T-cell (primary cell): Measurements from ENCODE around the gene CNGB1. TPM values are rescaled to one million over a fixed set of nuclear protein-coding genes. Genes with fewer than 3 reads are reported as not detected.
"Not testable (repeated sequence)": the region's sequence is repeated elsewhere in the genome, so short reads cannot be mapped to it uniquely, and the experiment has no call there.

Source experiments
- ATAC-seq, 4 experiments: fragments of 200-7000 bp in 3 of 4; fragments of 150-1000 bp in 1 of 4; cut with Tn5 transposase; replicated peaks in 1 of 4; 1 replicate in 3 of 4; 2 replicates in 1 of 4; pipeline ENCODE4 v1.10.0; 2021; ENCODE audit warnings: moderate library complexity in 3 of 4, mild to moderate bottlenecking in 2 of 4, moderate number of reproducible peaks in 1 of 4
- CTCF ChIA-PET, 2 donors: fragments of 300-600 bp; sonication (Branson Sonifier 250); formaldehyde crosslinking; loops; one replicate each; lab custom pipeline; 2022; ENCODE audit warnings: antibody characterized with exemption in 2 of 2; lab: Charles Lee
- POLR2A ChIA-PET, 2 donors: fragments of 300-600 bp; sonication (Branson Sonifier 250); formaldehyde crosslinking; loops; one replicate each; lab custom pipeline; 2022; ENCODE audit warnings: antibody characterized with exemption in 2 of 2; lab: Charles Lee
- DNase-seq, 35 experiments: peaks; one replicate each; pipeline versions ENCODE4 v3.0.0 to v3.0.0-alpha.2; 2013 to 2023
- H3K27ac ChIP-seq: one replicate; pipeline ENCODE4 v1.5.1; 2013; ENCODE audit warnings: low read length
- H3K27me3 ChIP-seq, 2 experiments: replicated peaks in 1 of 2; 1 replicate in 1 of 2; 2 replicates in 1 of 2; pipeline versions ENCODE4 v1.6.1 to v1.7.0; 2013; ENCODE audit warnings: low read length in 1 of 2, mixed read lengths in 1 of 2; ENCODE audit not compliant: control insufficient read depth in 2 of 2, insufficient read depth in 2 of 2; ENCODE audit errors: extremely low read depth in 1 of 2
- H3K36me3 ChIP-seq, 2 donors: 1 replicate in 1 of 2; 2 replicates in 1 of 2; pipeline versions ENCODE4 v1.6.1 to v1.7.0; 2013; ENCODE audit warnings: low read length in 1 of 2; ENCODE audit not compliant: control insufficient read depth in 2 of 2, insufficient read depth in 1 of 2; ENCODE audit errors: extremely low read depth in 1 of 2
- H3K4me1 ChIP-seq, 2 experiments: 1 replicate in 1 of 2; 2 replicates in 1 of 2; pipeline versions ENCODE4 v1.6.1 to v1.7.0; 2013; ENCODE audit warnings: low read length in 2 of 2, mixed read lengths in 1 of 2; ENCODE audit not compliant: insufficient read depth in 2 of 2, control insufficient read depth in 1 of 2; ENCODE audit errors: extremely low read depth in 1 of 2
- H3K4me3 ChIP-seq, 2 donors: 1 replicate in 1 of 2; 2 replicates in 1 of 2; pipeline versions ENCODE4 v1.5.1 to v1.7.0; 2013; ENCODE audit warnings: mild to moderate bottlenecking in 2 of 2, low read length in 1 of 2, moderate library complexity in 1 of 2; ENCODE audit not compliant: control insufficient read depth in 1 of 2; ENCODE audit errors: extremely low read depth in 1 of 2
- H3K9me3 ChIP-seq: 2 replicates; pipeline ENCODE4 v1.7.0; 2013
- H3K27ac Mint-ChIP-seq, 2 donors: one replicate each; pipeline ENCODE4 v1.8.0; 2020 to 2021; ENCODE audit warnings: mild to moderate bottlenecking in 2 of 2, mixed read lengths in 2 of 2
- H3K27me3 Mint-ChIP-seq, 2 donors: one replicate each; pipeline ENCODE4 v1.8.0; 2021 to 2022; ENCODE audit warnings: mixed read lengths in 2 of 2
- H3K36me3 Mint-ChIP-seq: one replicate; pipeline ENCODE4 v1.8.0; 2021; ENCODE audit warnings: mixed read lengths
- H3K4me1 Mint-ChIP-seq, 3 donors: one replicate each; pipeline ENCODE4 v1.8.0; 2020 to 2022; ENCODE audit warnings: mixed read lengths in 3 of 3, mild to moderate bottlenecking in 1 of 3
- H3K4me3 Mint-ChIP-seq, 3 donors: one replicate each; pipeline ENCODE4 v1.8.0; 2020 to 2022; ENCODE audit warnings: mild to moderate bottlenecking in 3 of 3, mixed read lengths in 3 of 3, moderate library complexity in 3 of 3
- H3K9me3 Mint-ChIP-seq, 3 donors: one replicate each; pipeline ENCODE4 v1.8.0; 2020 to 2022; ENCODE audit warnings: mixed read lengths in 3 of 3
- WGBS: methylation state at CpG from one replicate; pipeline ENCODE4 v1.1.5; 2013; ENCODE audit warnings: missing lambda C conversion rate; ENCODE audit not compliant: insufficient coverage; 5-methylcytosine and 5-hydroxymethylcytosine counted together
- total RNA-seq, 35 experiments: library from RNA in 6 of 35; stranded (reverse) in 6 of 35; fragments of 120-200 nt in 1 of 35; gene quantifications; one replicate each; pipeline versions ENCODE4 v1.2.1 to v1.2.4 and lab custom pipeline; 2013 to 2026

CNGB1 gene
- total RNA-seq, 5 donors from 2014 or later (not counting 1 experiment from before 2014, with no cell fraction given), result not detected

DNA sequence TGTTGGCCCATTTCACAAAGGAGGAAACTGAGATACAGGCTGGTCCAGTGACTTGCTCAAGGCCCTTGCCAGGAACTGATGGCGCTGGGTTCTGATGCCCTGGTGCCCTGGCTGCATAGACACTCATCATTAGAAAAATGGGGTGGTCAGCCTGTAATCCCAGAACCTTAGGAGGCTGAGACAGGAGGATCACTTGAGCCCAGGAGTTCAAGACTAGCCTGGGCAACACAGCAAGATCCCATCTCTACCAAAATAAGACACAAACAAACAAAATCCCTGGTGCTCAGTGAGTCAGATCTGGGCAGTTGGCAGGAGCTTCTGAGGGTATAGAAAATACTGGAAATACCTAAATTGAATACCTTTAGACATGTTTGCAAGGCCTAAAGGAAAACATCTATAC is 127.5 kb downstream of the CNGB1 start:
- Histone ChIP-seq H3K36me3 (no peaks in the 10 kb centered on the region), H3K4me3 (no peak overlapping the region), H3K27ac (no peak overlapping the region), H3K27me3 (peaks cover 0 to 4% of the 10 kb centered on the region in 2 experiments), H3K9me3 (no peaks in the 10 kb centered on the region), H3K4me1 (no peaks in the 10 kb centered on the region)
- no peak for ATAC-seq
- ChIA-PET CTCF (no interaction called here), POLR2A (no interaction called here)
- Mint-ChIP-seq H3K4me1 (peaks cover 5 to 16% (median 9%) of the 10 kb centered on the region in 3 donors), H3K4me3 (no peak overlapping the region), H3K36me3 (no peaks in the 10 kb centered on the region), H3K27ac (no peak overlapping the region), H3K9me3 (no peaks in the 10 kb centered on the region), H3K27me3 (peaks cover 4 to 8% of the 10 kb centered on the region in 2 donors)
- no peak for DNase-seq
- 100% methylated on average over 1 of the region's 1 CpG for WGBS

GRCh38 chr16:57842601-57843000 is 128.3 kb downstream of the CNGB1 start:
- Mint-ChIP-seq H3K36me3 (no peaks in the 10 kb centered on the region), H3K27ac (no peak overlapping the region), H3K27me3 (peaks cover 4 to 8% of the 10 kb centered on the region in 2 donors), H3K9me3 (no peaks in the 10 kb centered on the region), H3K4me1 (peaks cover 5 to 16% (median 9%) of the 10 kb centered on the region in 3 donors), H3K4me3 (no peak overlapping the region)
- 100% methylated on average over 1 of the region's 5 CpGs for WGBS
- Histone ChIP-seq H3K36me3 (no peaks in the 10 kb centered on the region), H3K4me1 (no peaks in the 10 kb centered on the region), H3K4me3 (no peak overlapping the region), H3K9me3 (no peaks in the 10 kb centered on the region), H3K27ac (no peak overlapping the region), H3K27me3 (peaks cover 0 to under 1% of the 10 kb centered on the region in 2 experiments)
- DNase-seq (no peak), ATAC-seq (no peak)
- CTCF ChIA-PET, result no interaction called here
- POLR2A ChIA-PET, result no interaction called here

GRCh38 chr16:57840833-57841232 is 130.1 kb downstream of the CNGB1 start:
- CTCF ChIA-PET, result no interaction called here
- Histone ChIP-seq H3K9me3 (no peaks in the 10 kb centered on the region), H3K4me3 (no peak overlapping the region), H3K36me3 (no peaks in the 10 kb centered on the region), H3K27me3 (peaks cover 0 to 8% of the 10 kb centered on the region in 2 experiments), H3K27ac (no peak overlapping the region), H3K4me1 (no peaks in the 10 kb centered on the region)
- WGBS, result 87% methylated on average over 7 of the region's 8 CpGs
- Mint-ChIP-seq H3K4me3 (no peak overlapping the region), H3K9me3 (no peaks in the 10 kb centered on the region), H3K27me3 (peaks cover 4 to 10% of the 10 kb centered on the region in 2 donors), H3K36me3 (no peaks in the 10 kb centered on the region), H3K27ac (no peak overlapping the region), H3K4me1 (peaks cover 5 to 7% (median 5%) of the 10 kb centered on the region in 3 donors)
- POLR2A ChIA-PET, result interaction anchor here in 1 of 2 donors (0.6 kb wide), 1 partner anchor 789 kb away, joined by 3 read pairs; no protein-coding TSS in a partner anchor
- ATAC-seq, result no peak
- DNase-seq, result no peak

DNA sequence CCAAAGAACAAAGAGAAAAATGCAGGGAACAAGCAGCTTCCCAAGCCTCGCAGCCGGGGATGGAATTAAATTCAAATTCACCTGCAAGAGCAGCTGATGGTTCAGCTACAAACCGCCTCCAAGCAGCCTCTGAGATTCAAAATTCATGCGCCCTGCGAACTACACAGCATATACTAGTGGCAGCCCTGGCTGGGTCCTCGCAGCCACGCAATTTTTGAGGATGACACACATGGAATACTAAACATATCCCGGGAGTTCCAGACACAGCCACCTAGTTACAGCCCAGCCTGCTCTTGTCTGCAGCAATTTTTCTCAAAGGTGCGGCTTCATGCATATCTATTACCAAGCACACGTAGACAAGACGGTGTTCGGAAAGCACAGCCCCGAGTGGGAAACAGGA is 132.8 kb downstream of the CNGB1 start:
- Mint-ChIP-seq H3K27me3 (peaks cover 4 to 15% of the 10 kb centered on the region in 2 donors), H3K36me3 (no peaks in the 10 kb centered on the region), H3K9me3 (no peaks in the 10 kb centered on the region), H3K4me1 (no peaks in the 10 kb centered on the region), H3K4me3 (no peak overlapping the region), H3K27ac (no peak overlapping the region)
- ATAC-seq, result no peak
- H3K9me3 ChIP-seq, result no peaks in the 10 kb centered on the region
- no peak for DNase-seq
- WGBS, result 89% methylated on average over 13 of the region's 13 CpGs
- H3K27me3 ChIP-seq, result peaks cover 0 to 13% of the 10 kb centered on the region in 2 experiments
- H3K4me3 ChIP-seq, result no peak overlapping the region
- POLR2A ChIA-PET, result no interaction called here
- no peaks in the 10 kb centered on the region for H3K36me3 ChIP-seq
- no peaks in the 10 kb centered on the region for H3K4me1 ChIP-seq
- CTCF ChIA-PET, result no interaction called here
- no peak overlapping the region for H3K27ac ChIP-seq

DNA sequence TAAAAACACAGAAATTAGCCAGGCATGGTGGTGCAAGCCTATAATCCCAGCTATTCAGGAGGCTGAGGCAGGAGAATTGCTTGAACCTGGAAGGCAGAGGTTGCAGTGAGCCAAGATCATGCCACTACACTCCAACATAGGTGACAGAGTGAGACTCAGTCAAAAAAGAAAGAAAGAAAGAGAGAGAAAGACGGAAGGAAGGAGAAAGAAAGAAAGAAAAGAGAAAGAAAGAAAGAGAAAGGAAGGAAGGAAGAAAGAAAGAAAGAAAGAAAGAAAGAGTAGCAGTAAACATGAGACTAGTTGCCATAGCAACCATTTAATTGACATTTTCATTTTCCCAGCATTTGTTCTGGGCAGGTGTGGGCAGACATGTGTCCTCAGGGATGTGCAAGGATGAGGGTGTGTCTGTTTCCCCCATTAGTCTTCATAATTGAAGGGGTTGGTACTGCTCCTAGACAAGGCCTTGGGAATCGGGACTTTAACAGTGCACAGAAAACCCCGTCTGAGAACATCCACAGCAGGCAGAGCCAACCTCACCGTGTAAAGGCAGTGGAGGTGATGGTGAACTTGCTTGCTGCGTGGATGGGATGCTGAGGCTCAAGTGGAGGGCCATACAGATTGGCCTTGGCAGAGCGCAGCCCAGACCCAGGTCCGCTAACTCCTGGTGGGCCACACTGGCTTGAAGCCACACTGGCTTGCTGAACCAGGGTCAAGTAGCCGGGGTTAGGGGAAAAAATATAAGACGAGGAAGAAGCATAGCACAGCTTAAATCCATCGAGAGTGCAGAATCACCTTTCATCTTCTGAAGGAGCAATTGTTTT is 133.4 kb downstream of the CNGB1 start:
- ATAC-seq (no peak), DNase-seq (no peak)
- 92% methylated on average over 5 of the region's 10 CpGs for WGBS
- no peak overlapping the region for H3K27ac ChIP-seq
- ChIA-PET CTCF (no interaction called here), POLR2A (no interaction called here)
- H3K4me1 ChIP-seq, result no peaks in the 10 kb centered on the region
- Mint-ChIP-seq H3K4me3 (no peak overlapping the region), H3K27ac (no peak overlapping the region), H3K9me3 (no peaks in the 10 kb centered on the region), H3K36me3 (no peaks in the 10 kb centered on the region), H3K27me3 (peaks cover 4 to 17% of the 10 kb centered on the region in 2 donors), H3K4me1 (no peaks in the 10 kb centered on the region)
- H3K27me3 ChIP-seq, result peaks cover 0 to 15% of the 10 kb centered on the region in 2 experiments
- H3K9me3 ChIP-seq, result no peaks in the 10 kb centered on the region
- H3K4me3 ChIP-seq, result no peak overlapping the region
- no peaks in the 10 kb centered on the region for H3K36me3 ChIP-seq

DNA sequence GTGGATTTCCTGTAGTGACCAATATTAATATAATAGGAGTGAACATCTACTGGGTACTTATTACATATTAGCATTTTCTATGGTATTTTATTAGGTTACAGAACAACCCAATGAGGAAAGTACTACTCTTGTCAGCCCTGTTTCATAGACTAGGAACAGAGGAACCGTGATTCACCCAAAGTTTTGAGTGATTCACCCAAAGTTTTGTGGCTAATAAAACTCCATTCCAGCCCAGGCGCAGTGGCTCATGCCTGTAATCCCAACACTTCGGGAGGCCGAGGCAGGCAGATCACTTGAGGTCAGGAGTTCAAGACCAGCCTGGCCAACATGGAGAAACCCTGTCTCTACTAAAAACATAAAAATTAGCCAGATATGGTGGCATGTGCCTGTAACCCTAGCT is 135.5 kb downstream of the CNGB1 start:
- H3K27ac Mint-ChIP-seq, CTCF ChIA-PET, H3K9me3 Mint-ChIP-seq, ATAC-seq, H3K4me1 Mint-ChIP-seq, H3K4me3 Mint-ChIP-seq, H3K9me3 ChIP-seq, H3K36me3 Mint-ChIP-seq, H3K27ac ChIP-seq, DNase-seq, H3K36me3 ChIP-seq, H3K4me1 ChIP-seq, POLR2A ChIA-PET, H3K4me3 ChIP-seq: not testable (repeated sequence)
- WGBS, result 100% methylated on average over 3 of the region's 4 CpGs
- H3K27me3 ChIP-seq, result peaks cover 0 to 15% of the 10 kb centered on the region in 2 experiments
- H3K27me3 Mint-ChIP-seq, result peaks cover 4 to 17% of the 10 kb centered on the region in 2 donors
